AG09309 (cell line): ENCODE measurements around the gene LRP1B.

Experiments used
- DNase-seq: peaks from one replicate; pipeline ENCODE4 v3.0.0-alpha.2; 2010; ENCODE audit warnings: low read depth
- H3K4me3 ChIP-seq: 2 replicates; pipeline ENCODE4 v1.5.1; 2011; ENCODE audit warnings: mild to moderate bottlenecking, low read depth, low read length, moderate library complexity; ENCODE audit not compliant: control insufficient read depth
- CTCF ChIP-seq: IDR thresholded peaks from 2 replicates; pipeline ENCODE4 v1.5.1; 2011; ENCODE audit warnings: mild to moderate bottlenecking, low read depth, low read length, inconsistent platforms; ENCODE audit not compliant: insufficient read depth, control insufficient read depth; ENCODE audit errors: missing control alignments

Gene LRP1B

GRCh38 chr2:140865837-140866236 lies 1265.0 kb downstream of the LRP1B start:
- DNase-seq, result no peak
- no peak for TF ChIP-seq CTCF

GRCh38 chr2:140863713-140864112 lies 1267.1 kb downstream of the LRP1B start:
- TF ChIP-seq CTCF, result peak; percentile 44
- peak; percentile 7 for DNase-seq
- no peak overlapping the region for H3K4me3 ChIP-seq

More at GRCh38 chr2:140865837-140866236, 1265.0 kb downstream of the LRP1B start:
- no peak overlapping the region for H3K4me3 ChIP-seq

GRCh38 chr2:140862181-140862580 lies 1268.6 kb downstream of the LRP1B start:
- no peak overlapping the region for H3K4me3 ChIP-seq
- TF ChIP-seq CTCF, result no peak
- DNase-seq, result no peak

GRCh38 chr2:140861666-140862065 lies 1269.2 kb downstream of the LRP1B start:
- no peak for DNase-seq
- no peak for TF ChIP-seq CTCF
- H3K4me3 ChIP-seq, result no peak overlapping the region

- H3K4me3 ChIP-seq, result no peak overlapping the region
- TF ChIP-seq CTCF, result no peak
- DNase-seq, result no peak
Measured at GRCh38 chr2:140855471-140855870, 1275.3 kb downstream of the LRP1B start.

GRCh38 chr2:140851258-140851981 lies 1279.4 kb downstream of the LRP1B start:
- no peak for TF ChIP-seq CTCF
- H3K4me3 ChIP-seq, result no peak overlapping the region
- no peak for DNase-seq
